ACHN (cell line): ENCODE measurements around the gene APAF1.
"Not testable (repeated sequence)": the region's sequence is repeated elsewhere in the genome, so short reads cannot be mapped to it uniquely, and the experiment has no call there.

Experiments used
- DNase-seq: peaks from one replicate; pipeline ENCODE4 v3.0.0-alpha.2; 2015
- in situ Hi-C: cut with HindIII; loops from 2 replicates; pipeline ENCODE4 v1.10.0; 2017; ENCODE audit warnings: low sequenced_read_pairs, low pct_ligation_motif_present, low pct_unique_long_range_greater_than_20kb

The APAF1 gene

DNA sequence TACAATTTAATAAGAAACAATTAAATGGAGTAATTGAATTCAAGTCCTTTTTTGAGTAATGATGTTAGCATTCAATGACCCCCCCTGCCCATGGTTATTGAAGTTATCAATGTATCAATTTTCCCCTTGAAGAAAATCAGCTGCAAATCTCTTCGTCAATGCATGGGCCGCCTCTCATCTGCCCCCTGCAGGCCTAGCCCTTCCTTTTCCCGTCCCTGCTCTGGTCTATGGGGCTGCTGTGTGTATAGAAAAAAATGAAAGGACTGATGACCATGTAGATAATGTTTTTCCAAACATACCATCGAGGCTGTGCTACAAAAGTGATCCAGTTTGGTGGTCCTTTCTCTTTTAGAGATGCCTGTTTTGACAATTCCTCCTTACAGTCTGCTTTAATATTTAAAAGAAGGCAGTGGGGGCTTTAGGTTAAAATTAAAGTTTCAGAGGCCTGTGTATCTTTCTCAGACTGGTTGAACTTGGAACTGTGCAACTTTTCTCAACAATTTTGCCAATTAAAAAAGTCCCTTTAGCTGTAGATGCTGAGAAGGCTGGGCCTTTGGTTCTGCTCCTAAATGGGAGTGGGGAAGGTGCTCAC, 98.4 kb downstream of the APAF1 start:
- DNase-seq: peak; percentile 45
- in situ Hi-C loops: no loop called here

DNA sequence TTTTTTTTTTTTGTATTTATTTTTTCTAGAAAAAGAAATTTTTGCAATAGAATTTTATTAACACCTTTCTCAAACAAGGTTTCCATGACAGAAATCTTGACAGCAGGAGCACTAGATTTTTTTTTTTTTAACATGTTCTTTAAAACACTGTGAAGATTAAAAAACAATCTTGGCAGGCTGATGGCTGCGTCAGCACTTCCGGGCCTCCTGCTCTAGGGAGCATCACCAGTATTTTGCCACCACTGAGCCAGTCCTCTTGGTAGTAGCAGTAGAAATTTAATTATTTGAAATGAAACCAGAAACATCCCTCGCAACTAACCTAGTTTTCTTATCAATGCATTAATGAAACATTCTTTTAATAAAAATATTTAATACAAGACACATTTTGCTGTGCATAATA, 99.6 kb downstream of the APAF1 start:
- DNase-seq: no peak
- in situ Hi-C loops: no loop called here

DNA sequence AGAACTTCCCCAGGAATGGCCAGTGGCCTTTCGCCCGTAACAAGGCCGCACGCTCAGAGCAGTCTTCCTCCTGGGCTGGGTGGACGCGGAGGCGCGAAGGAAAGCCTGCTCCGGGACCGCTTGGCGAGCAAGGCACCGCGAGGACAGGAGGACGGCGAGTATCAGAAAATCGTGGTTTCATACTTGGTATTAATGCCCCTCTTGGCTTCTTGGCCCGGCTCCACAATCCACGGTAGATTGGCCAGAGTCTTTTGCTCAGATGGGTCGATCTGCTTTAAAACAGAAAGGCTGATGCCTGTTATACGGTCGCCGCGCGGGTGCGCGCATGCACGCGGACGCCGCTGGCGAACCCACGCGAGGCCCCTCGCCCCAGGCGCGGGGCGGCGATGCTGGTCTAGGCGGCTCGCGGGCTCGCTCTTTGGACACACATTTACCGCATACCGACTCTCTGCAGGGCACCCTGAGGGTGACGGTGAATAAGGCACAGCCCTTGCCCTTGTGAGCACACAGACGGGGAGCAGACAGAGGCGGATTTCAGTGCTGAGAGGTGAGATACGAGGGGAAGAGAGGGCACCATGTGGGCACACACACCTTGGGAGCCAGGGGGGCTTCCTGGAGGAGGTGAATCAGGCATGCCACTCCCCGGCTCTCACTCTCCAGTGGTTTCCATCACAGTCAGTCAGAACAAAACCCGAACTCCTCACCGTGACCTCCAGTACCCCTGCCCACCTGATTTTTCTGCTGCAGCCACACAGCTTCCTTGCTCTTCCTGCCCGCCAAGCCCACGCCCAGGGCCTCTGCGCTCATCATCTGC, 100.7 kb downstream of the APAF1 start:
- no peak for DNase-seq
- in situ Hi-C loops: no loop called here

DNA sequence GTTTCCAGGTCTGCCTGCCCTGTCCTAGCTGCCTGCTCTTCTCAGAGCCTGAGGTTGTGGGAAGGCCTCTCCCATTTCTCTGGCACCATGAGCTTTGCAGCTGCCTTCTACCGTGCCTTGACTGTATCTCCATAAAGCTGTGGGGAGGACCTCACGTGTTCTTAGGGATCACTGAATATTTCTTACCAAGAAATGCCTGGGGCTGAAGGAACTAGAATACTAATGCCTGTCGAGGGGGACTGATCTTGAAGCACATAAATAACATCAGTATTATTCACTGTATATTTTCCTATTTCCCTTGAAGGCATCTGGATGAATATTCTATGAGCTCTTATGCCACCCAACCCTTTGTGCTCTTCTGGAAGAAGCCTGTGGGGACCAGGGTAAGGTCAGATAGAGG, 103.4 kb downstream of the APAF1 start:
- in situ Hi-C loops: no loop called here
- DNase-seq: no peak

DNA sequence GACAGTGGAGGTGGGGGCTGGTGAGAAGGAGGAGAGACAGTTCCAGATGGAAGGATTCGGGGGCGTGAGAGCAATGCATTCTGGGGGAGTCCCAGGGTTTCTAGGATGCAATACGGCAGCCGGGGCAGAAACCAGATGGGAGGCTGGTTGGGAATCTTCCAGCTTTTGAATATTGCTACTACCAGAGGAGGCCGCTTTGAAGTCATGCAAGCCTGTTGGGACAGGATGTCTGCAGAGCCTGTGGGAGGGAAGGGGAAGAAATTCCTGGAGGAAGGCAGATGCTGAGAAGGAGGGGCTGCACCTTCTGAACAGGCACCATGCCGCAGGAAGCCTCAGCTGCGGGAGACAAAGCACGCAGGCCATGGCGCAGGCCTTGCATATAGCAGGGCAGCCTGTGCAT, 105.4 kb downstream of the APAF1 start:
- no peak for DNase-seq
- in situ Hi-C loops: no loop called here

DNA sequence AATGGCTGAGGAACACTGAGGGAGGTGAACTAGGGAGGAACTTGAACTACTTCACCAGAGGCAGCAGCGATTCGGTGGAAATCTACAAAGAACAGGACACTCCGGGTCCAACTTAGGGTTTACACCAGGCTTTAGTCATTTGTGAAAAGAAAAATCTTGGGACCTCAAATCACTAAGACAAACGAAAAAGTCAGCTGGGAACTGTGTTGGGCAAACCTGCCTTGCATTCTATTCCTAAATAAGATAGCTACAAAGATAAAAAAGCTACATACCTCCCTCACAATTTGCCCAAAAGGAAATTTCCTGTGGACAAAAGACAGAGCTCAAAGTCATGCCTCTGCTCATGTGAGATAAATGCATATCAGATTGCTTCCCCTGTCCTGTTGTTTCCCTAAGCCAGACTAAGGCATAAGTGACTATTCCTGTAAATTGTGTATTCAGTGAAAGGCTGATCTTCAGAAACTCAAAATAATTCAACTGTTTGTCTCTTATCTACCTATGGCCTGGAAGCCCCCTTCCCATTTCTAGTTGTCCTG, 106.6 kb downstream of the APAF1 start:
- in situ Hi-C loops: no loop called here
- DNase-seq: no peak

GRCh38 chr12:98752726-98753125, 107.6 kb downstream of the APAF1 start:
- in situ Hi-C loops: no loop called here

GRCh38 chr12:98754095-98754494, 109.0 kb downstream of the APAF1 start:
- in situ Hi-C loops: no loop called here
- peak; percentile 91 for DNase-seq

More at GRCh38 chr12:98752726-98753125, 107.6 kb downstream of the APAF1 start:
- no peak for DNase-seq

- in situ Hi-C loops: not testable (repeated sequence)
- DNase-seq: peak; percentile 36
Measured at GRCh38 chr12:98755855-98756254, 110.8 kb downstream of the APAF1 start.

DNA sequence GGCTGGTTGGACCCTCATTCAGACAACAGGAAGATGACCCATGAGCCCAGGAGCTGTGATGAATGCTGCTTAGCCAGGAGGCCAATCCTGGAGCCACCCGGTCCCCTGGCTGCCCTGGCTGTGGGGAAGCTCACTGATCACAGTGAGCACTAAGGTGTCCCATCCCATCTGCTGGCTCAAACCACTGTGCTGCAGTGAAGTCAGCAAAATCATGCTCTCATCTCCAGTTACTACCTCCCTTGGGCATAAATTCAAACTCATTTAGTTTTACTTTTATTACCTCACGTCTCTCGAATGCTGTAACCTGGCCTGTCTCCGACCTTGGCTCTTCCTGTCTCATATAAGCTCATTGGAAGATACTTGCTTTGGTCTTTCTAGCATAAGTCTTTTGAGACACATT, 112.4 kb downstream of the APAF1 start:
- in situ Hi-C loops: no loop called here
- DNase-seq: no peak

DNA sequence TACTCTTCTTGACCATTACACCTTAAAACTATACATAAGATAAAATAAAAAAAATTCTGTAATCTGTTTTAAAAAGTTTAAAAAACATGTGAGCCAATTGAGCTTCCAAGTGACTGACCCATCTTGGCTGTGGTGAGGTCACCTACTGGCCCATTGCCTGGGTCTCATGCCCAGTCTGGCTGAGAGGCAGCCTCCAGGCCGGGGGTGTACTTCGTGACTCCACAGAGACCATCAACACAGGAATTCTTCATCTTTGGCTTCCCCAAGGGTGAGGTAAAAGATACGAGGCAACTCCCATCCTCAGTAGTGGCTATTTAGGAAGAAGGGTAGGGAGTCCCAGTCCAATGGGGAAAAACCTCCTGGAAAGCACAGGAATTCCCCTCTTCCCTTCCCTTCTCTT, 113.2 kb downstream of the APAF1 start:
- DNase-seq: no peak
- in situ Hi-C loops: no loop called here

DNA sequence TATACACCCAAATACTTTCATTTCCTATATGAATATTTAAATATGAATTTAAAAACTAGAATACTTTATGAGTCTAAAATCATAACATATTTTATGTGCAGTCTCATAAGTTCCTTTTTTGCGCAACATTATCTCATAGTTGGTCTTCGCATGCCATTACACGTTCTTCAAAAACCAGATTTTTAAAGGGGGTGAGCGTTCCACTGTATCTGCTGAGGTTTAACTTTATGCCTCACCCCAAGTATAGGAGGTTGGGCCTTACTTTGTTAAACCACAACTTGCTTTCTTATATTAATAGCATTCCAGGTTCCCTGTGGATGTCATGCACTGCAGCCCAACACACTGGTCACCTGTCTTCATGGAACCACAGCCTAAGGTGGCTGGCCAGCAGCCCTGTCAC, 118.6 kb downstream of the APAF1 start:
- no peak for DNase-seq
- in situ Hi-C loops: no loop called here

DNA sequence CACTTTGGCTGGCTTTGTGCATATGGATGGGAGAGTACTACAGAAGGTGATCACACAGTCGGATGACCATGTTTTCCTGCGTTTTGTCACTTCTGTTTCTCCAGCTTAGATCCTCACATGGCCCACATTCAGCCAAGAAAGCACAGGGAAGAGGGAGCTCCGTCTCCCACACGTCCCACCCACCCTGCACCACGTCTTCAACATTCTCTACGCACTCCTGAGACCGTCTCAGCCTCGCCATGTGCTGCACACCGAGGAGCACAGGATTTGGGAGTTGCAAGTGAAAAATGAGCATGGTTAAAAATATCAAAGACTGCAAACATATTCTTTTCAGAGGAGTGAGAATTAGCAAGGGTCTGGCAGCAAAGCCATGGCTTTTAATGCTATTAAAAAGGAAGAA, 122.2 kb downstream of the APAF1 start:
- in situ Hi-C loops: no loop called here
- DNase-seq: no peak

DNA sequence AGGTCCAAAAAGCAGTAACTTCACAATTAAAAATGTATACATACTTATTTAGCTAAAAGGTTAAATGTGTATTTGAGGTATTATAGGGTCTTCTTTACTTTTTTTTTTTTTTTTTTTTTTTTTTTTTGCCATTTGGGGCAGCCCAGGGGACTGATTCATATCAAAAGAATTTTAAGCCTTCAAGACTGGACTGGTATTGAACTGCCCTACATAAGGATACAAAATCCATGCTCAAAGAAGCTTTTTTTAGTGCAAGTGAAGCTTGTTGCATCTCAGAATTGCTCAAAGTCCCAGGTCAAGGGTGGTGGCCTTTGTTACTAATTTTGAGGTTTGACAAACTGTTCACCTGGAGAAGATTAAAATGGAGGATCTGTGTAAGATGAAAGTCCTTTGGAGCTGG, 124.0 kb downstream of the APAF1 start:
- DNase-seq: peak; percentile 27
- in situ Hi-C loops: no loop called here

DNA sequence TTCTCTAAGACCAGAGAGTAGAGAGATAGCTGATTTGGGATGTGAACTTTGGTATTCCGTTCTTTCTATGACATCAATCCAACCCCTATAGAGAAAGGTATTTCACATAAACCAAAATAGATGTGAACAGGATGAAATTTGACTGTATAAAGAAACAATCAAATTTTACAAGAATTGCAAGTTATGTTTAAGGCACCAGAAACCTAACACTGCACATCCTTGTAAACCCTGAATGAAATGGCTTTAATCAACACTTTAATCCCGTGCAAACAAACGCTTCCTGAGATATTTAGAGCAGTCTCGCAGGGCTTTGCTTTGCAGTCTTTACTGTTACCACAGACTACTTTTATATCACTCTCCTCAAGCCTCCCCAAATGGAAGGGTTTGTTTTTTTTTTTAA, 125.1 kb downstream of the APAF1 start:
- in situ Hi-C loops: no loop called here
- DNase-seq: no peak

GRCh38 chr12:98771811-98772752, 127.0 kb downstream of the APAF1 start:
- in situ Hi-C loops: no loop called here
- DNase-seq: no peak

DNA sequence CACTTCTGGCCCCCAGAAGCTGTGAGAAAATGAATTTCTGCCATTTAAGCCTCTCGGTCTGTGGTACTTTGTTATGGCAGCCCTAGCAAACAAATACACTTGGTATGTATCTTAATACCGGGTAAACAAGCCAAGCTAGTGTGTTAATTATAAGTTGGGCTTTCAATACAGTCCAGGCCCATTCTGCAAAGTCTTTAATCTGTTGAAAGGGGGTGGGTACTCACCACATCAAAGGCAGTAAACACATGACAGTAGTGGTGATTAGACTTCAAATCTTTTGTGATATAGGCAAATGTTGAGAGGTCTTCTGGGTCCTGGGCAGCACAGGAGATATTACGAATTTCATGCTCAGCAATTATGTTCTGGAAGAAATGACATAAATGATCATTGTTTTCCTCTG, 127.7 kb downstream of the APAF1 start:
- DNase-seq: no peak
- in situ Hi-C loops: no loop called here

- in situ Hi-C loops: no loop called here
Measured at GRCh38 chr12:98780261-98780660, 135.2 kb downstream of the APAF1 start.

GRCh38 chr12:98783420-98783819, 138.3 kb downstream of the APAF1 start:
- in situ Hi-C loops: no loop called here
- no peak for DNase-seq

More at GRCh38 chr12:98780261-98780660, 135.2 kb downstream of the APAF1 start:
- no peak for DNase-seq
